Measurements from ENCODE around the gene KLHL20.
"Not testable (repeated sequence)": the region's sequence is repeated elsewhere in the genome, so short reads cannot be mapped to it uniquely, and the experiment has no call there.

The KLHL20 gene

DNA sequence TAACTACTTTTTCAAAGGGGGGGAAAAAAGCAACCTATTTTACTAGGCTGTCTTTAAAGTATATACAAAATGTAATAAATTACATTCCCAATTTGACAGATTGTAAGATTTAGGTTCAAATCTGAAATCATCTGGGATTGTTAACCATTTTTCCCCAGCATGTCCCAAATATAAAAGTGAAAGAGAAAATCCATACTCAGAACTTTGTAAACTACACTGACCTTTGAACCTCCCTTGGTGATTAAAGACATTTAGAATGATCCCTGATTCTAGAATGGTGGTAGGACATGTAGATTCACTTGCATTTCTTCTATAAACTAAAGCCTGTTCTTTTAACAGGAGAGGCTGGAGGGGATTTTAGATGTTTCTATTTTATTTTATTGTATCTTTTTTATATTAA, 39.0 kb downstream of the KLHL20 start:
- no peak for DNase-seq (ENCODE audit: low spot score)

DNA sequence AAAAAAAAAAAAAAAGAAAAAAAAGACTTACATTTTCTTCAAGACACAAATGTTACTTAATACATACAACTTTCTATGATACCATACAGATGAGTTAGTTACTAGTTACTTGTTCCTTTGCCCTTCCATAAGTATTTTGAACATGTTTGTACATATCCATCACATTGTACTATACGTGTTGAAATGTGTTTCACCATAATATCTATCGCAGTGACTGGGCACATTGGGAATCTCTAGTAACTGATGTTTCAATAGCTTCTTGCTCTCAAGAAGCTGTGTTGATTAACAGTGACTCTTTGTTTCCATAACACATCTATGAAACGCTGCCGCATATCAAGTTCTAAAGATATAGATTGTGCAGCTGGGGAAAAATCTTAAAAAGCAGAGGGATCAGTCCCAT, 42.9 kb downstream of the KLHL20 start:
- no peak for DNase-seq (ENCODE audit: low spot score)

- DNase-seq (ENCODE audit: low spot score), result no peak
These were observed 43.3 kb downstream of the KLHL20 start for GRCh38 chr1:173758110-173758509.

DNA sequence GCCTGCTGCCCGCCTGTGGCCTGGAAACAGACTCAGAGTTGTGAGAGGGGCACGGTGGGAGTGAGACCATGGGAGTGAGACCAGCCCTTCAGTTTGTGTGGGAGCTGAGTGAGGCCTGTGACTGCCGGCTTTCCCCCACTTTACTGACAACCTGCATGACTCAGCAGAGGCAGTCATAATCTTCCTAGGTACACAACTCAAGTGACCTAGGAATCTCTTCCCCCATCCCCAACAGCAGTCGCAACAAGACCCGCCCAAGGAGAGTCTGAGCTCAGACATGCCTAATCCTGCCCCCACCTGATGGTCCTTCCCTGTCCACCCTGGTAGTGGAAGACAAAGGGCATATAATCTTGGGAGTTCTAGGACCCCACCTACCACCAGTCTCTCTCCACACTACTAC, 44.2 kb downstream of the KLHL20 start:
- no peak for DNase-seq (ENCODE audit: low spot score)

- DNase-seq (ENCODE audit: low spot score), result not testable (repeated sequence)
These were observed 49.5 kb downstream of the KLHL20 start for GRCh38 chr1:173764331-173764730.

- DNase-seq (ENCODE audit: low spot score), result no peak
These were observed 53.4 kb downstream of the KLHL20 start for GRCh38 chr1:173768206-173768605.

DNA sequence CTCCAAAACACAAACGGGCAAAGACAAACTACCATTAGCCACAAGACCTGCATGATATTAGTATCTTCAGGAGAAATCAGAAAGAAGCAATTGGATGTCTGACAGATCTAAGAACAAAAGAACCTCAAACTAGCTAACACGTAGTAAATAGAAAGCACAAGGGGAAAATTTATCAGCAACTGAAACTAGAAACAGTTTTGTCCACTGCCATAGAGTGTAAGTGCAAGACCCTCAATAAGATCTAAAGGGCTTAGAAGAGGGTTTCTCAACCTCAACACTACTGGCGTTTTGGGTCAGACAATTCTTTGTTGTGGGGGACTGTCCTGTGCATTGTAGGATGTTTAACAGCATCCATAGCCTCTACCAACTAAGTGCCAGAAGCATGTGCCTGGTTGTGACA, 54.0 kb downstream of the KLHL20 start:
- no peak for DNase-seq (ENCODE audit: low spot score)

GRCh38 chr1:173770330-173770729, 55.5 kb downstream of the KLHL20 start:
- not testable (repeated sequence) for DNase-seq (ENCODE audit: low spot score)

- DNase-seq (ENCODE audit: low spot score), result no peak
These were observed 56.8 kb downstream of the KLHL20 start for GRCh38 chr1:173771560-173771959.

DNA sequence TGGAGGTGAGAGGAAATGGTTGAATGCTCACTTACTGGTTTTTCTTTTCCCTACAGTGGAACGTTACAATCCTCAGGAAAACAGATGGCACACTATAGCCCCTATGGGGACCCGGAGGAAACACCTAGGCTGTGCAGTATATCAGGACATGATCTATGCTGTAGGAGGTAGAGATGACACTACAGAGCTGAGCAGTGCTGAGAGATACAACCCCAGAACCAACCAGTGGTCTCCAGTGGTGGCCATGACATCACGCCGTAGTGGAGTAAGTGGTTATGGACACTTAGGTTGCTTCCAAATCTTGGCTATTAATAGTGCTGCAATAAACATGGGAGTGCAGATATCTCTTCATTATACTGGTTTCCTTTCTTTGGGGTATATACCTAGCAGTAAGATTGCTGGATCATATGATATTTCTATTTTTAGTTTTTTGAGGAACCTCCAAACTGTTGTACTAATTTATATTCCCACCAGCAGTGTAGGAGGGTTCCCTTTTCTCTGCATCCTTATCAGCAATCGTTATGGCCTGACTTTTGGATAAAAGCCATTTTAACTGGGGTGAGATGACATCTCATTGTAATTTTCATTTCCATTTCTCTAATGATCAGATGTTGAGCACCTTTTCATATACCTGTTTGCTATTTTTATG, 60.9 kb downstream of the KLHL20 start:
- no peak for DNase-seq (ENCODE audit: low spot score)

- DNase-seq (ENCODE audit: low spot score), result no peak
These were observed 65.2 kb downstream of the KLHL20 start for GRCh38 chr1:173779936-173780335.

DNA sequence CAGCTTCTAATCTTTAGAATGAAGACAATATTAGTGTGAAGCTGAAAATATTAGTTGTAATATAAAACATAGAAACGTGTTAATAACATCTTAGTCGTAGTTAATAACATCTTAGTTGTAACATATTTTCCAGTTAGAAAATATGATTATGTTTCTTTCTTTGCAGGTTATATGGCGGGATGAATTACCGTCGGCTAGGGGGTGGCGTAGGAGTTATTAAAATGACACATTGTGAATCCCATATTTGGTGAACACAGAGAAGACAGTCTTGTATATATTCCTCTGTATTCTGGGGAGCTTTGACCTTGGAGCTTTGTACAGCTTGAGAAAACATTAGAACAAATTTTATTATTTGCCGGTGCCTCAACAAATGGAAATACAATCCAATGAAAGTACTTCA, 70.2 kb downstream of the KLHL20 start:
- no peak for DNase-seq (ENCODE audit: low spot score)

DNA sequence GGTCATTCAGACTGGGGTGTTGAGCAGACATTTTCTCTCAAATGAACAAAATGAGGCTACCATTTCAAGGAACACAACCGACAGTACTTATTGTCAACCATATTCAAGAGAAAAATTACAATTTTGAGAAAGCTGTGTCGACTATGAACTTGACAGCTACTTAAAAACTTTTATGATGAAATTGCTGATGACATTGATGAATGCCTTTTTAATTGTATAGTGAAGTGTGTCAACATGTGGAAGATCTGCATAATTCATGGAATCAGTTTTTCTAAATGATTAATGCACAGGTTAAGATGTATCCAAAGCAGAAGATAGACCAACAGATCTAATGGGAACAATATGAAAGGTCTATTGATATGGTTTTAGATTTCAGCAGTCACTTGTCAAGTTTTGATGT, 75.1 kb downstream of the KLHL20 start:
- DNase-seq (ENCODE audit: low spot score), result no peak

GRCh38 chr1:173798078-173798477, 83.3 kb downstream of the KLHL20 start:
- DNase-seq (ENCODE audit: low spot score), result no peak

GRCh38 chr1:173799995-173800394, 85.2 kb downstream of the KLHL20 start:
- DNase-seq (ENCODE audit: low spot score), result not testable (repeated sequence)

GRCh38 chr1:173802961-173803360, 88.2 kb downstream of the KLHL20 start:
- no peak for DNase-seq (ENCODE audit: low spot score)

DNA sequence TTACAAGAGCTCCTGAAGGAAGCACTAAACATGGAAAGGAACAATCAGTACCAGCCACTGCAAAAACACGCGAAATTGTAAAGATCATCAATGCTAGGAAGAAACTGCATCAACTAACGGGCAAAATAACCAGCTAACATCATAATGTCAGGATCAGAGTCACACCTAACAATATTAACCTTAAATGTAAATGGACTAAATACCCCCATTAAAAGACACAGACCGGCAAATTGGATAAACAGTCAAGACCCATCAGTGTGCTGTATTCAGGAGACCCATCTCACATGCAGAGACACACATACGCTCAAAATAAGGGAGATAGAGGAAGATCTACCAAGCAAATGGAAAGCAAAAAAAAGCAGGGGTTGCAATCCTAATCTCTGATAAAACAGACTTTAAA, 98.9 kb downstream of the KLHL20 start:
- DNase-seq (ENCODE audit: low spot score), result not testable (repeated sequence)

- DNase-seq (ENCODE audit: low spot score), result no peak
These were observed 103.7 kb downstream of the KLHL20 start for GRCh38 chr1:173818459-173818858.

DNA sequence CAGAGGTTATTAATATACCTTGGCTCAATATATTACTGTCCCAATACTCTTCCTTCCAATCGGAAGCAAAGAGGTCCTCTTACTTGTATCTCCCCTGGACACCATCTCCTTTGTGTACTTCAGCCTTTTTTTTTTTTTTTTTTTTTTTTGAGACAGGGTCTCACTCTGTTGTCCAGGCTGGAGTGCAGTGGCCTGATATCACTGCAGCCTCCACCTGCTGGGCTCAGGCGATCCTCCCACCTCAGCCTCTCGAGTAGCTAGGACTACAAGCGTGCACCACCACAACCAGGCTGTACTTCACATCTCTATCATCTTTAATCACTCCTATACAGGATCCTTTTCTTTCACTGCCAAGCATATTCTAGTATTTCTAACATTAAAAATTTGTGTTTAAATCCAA, 106.9 kb downstream of the KLHL20 start:
- DNase-seq (ENCODE audit: low spot score), result no peak

DNA sequence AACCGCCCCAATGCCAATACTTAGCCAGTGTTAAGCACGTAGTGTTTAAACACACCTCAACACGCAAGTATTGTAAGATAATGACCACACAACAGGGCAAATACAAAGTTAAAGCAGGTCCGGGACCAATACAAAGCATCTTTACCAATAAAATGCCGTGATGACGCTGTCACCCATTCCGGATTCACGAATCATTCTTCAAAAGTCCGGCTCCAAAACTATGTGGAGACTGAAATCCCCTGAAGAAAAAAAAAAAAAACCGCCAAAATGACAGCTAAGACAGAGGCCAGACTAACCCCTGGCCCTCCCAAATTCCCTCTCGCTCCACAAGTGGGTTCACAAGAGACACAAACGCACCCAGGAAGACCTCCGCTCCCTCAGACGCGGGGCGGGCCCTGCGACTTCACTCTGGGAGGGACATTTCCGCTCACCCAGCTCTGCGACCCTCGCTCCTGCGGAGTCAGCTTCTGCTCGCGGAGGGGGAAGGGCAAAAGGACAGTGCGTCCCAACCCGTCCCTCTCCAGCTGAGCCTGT, 109.1 kb downstream of the KLHL20 start:
- DNase-seq (ENCODE audit: low spot score), result no peak

- DNase-seq (ENCODE audit: low spot score), result peak; percentile 97
These were observed 109.7 kb downstream of the KLHL20 start, which contains the start of the genes CENPL and DARS2 for GRCh38 chr1:173824315-173825081. TSS of gene CENPL (minus strand) at chr1:173824883. CDS start at chr1:173811299, 13,584 bp downstream. TSS of gene DARS2 (plus strand) at chr1:173824673. CDS start at chr1:173825230, 557 bp downstream.

GRCh38 chr1:173827611-173828010, 112.8 kb downstream of the KLHL20 start:
- no peak for DNase-seq (ENCODE audit: low spot score)

DNA sequence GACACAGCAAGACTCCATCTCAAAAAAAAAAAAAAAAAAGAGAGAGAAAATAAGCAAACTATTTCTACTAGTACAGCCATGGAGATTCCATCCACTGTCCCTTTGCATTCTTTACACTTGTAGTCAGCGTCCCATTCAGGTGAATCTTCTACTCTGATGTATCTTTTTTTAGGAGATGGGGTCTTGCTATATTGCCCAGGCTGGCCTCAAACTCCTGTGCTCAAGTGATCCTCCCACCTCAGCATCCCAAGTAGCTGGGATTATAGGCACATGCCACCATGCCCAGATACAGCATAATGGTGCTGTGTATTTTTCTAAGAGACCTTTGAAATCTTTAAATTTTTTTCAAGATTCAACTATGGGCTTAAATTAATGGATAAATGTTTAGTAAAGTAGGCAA, 118.0 kb downstream of the KLHL20 start:
- DNase-seq (ENCODE audit: low spot score), result no peak

Data from hematopoietic multipotent progenitor cell treated with erythropoietin and hydrocortisone succinate and interleukin-3 and kit ligand, for 15 days (in vitro differentiated cells).